ENCODE measurements around the gene RPGRIP1.
"Not testable (repeated sequence)": the region's sequence is repeated elsewhere in the genome, so short reads cannot be mapped to it uniquely, and the experiment has no call there.

The RPGRIP1 gene

GRCh38 chr14:21279783-21280182 is at the start of gene RPGRIP1:
RPGRIP1 (plus strand) TSS chr14:21280083; CDS start chr14:21287977, 7,894 bp downstream.
- DNase-seq (ENCODE audit: low read depth in 2 of 2): no peak

- no peak for DNase-seq (ENCODE audit: low read depth in 2 of 2)
Measured at GRCh38 chr14:21231020-21231652, 48.7 kb upstream of the RPGRIP1 start.

GRCh38 chr14:21233457-21234076 is 46.3 kb upstream of the RPGRIP1 start:
- no peak for DNase-seq (ENCODE audit: low read depth in 2 of 2)

- no peak for DNase-seq (ENCODE audit: low read depth in 2 of 2)
Measured at GRCh38 chr14:21234112-21234511, 45.8 kb upstream of the RPGRIP1 start.

GRCh38 chr14:21236948-21237797 is 42.7 kb upstream of the RPGRIP1 start:
- no peak for DNase-seq (ENCODE audit: low read depth in 2 of 2)

DNA sequence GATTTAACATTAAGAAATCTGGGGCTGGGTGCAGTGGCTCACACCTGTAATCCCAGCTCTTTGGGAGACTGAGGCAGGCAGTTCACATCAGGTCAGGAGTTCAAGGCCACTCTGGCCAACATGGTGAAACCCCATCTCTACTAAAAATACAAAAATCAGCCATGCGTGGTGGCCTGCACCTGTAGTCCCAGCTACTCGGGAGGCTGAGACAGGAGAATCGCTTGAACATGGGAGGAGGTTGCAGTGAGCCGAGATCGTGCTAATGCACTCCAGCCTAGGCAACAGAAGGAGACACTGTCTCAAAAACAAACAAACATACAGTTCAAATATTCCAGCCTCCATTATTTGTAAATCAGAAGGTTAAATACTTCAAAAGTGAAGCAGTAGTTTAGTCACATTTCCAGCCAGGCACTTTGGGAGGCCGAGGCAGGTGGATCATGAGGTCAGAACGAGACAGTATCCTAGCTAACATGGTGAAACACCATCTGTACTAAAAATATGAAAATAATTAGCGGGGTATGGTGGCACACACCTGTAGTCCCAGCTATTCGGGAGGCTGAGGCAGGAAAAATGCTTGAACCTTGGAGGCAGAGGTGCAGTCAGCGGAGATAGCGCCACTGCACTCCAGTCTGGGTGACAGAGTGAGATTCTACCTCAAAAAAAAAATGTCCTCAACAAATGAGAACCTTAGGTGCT is 40.9 kb upstream of the RPGRIP1 start:
- DNase-seq (ENCODE audit: low read depth in 2 of 2): no peak

GRCh38 chr14:21240417-21240816 is 39.5 kb upstream of the RPGRIP1 start:
- no peak for DNase-seq (ENCODE audit: low read depth in 2 of 2)

DNA sequence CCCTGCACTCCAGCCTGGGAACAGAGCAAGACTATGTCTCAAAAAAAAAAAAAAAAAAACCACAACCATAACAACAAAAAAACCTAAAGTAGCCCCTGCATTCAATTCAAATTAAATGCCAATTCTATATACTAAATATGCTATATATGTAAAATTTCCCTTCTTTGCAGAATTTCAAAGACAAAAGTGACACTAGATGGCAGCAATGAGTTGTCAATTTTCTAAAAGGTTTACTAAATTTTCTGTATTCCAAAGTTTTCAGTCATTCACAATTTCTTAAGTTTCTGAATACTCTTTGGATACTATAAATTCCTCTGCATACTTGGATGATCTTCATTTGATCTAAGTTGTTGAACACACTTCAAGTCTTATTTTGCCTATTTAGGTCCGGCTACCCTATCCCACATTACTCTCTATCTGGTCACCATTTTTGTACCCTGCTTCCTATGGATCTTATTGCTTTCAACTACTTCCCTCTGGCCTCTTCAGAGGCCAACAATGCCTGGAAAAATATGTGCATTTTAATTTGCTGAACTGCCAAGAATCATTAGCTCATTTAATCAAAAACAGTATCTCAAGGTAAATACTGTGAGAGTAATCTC is 38.6 kb upstream of the RPGRIP1 start:
- no peak for DNase-seq (ENCODE audit: low read depth in 2 of 2)

DNA sequence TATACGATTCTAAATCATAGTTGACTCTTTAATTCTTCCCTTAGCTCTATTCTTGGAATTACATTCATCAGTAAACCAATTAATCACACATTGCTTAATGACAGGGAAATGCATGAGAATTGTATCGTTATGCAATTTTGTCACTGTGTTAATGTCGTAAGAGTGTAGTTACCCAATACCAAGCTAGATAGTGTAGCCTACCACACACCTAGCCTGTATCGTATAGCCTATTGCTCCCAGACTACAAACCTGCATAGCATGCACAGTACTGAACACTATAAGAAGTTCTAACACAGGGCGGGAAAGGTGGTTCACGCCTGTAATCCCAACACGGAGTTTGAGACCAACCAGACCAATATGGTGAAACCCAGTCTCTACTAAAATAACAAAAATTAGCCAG is 35.3 kb upstream of the RPGRIP1 start:
- no peak for DNase-seq (ENCODE audit: low read depth in 2 of 2)

GRCh38 chr14:21245813-21246212 is 34.1 kb upstream of the RPGRIP1 start:
- no peak for DNase-seq (ENCODE audit: low read depth in 2 of 2)

DNA sequence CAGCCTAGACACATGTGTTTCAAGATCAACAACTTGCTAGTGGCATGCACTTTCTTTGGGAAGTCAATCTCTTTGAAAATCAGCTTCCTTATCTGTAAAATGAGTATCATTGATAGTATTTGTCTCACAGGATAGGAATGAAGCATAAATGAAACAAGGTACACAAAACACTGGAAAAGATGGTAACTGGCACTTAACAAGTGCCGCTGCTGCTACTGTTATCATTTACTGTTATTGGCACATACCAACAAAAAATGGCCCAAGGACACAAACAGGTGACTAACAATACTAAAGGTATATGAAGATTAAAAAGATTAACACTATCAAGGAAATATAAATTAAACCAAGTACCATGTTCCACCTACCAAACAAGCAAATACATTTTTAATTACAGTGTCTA is 31.5 kb upstream of the RPGRIP1 start:
- DNase-seq (ENCODE audit: low read depth in 2 of 2): no peak

GRCh38 chr14:21248739-21249411 is 31.0 kb upstream of the RPGRIP1 start:
- no peak for DNase-seq (ENCODE audit: low read depth in 2 of 2)

DNA sequence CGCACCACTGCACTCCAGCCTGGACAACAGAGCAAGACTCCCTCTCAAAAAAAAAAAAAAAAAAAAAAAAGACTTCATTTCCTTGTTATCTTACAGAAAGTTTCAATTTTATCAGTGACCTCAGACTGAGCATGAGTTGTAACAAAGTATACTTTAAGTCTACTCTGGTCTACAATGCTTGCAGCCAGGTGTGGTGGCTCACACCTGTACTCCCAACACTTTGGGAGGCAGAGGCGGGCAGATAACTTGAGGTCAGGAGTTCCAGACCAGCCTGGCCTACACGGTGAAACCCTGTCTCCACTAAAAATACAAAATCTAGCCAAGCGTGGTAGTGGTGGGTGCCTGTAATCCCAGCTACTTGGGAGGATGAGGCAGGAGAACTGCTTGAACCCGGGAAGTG is 28.7 kb upstream of the RPGRIP1 start:
- no peak for DNase-seq (ENCODE audit: low read depth in 2 of 2)

DNA sequence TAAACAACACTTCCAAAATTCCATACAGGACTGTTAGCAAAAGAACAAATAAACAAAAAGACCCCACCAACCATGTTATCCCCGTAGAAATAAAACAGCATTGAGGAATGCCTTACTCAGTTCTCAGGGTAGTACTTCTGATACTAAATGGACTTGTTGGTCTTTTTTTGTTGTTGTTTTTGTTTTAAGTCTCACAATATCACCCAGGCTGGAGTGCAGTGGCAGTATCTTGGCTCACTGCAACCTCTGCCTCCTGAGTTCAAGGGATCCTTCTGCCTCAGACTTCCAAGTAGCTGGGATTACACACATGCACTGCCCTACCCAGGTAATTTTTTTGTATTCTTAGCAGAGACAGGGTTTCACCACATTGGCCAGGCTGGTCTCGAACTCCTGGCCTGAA is 27.7 kb upstream of the RPGRIP1 start:
- no peak for DNase-seq (ENCODE audit: low read depth in 2 of 2)

DNA sequence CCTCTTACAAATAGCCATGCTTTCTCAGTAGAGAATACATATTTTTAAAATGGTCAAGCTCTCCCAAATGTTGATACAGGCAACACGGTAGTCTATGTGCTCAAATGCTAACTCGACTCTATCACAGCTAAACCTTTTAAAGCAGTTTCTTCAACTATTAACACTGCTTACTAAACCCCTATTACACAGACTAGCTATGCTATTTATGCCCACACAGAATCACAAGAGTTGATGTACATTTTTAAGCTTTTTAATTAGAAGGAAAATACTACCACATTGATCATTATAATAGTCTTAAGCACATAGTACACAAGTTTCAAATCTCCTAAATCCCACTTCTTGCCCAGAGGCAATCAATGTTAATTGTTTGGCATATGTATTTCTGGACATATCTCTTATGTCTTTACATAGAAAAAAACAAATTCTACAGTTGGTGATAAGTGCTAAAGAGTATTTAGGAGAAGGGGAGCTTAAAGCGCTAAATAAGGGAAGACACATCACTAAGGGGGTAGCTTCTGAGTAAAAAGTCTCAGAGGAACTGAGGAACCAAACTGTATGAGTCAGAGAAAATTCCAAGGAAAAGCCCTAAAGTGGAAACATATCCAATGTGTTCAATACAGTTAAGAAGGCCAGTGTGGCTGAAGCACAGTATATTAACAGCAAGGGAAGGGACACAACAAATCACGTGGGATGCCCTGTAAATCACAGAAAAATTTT is 24.3 kb upstream of the RPGRIP1 start:
- no peak for DNase-seq (ENCODE audit: low read depth in 2 of 2)

GRCh38 chr14:21256102-21256447 is 23.8 kb upstream of the RPGRIP1 start:
- not testable (repeated sequence) for DNase-seq (ENCODE audit: low read depth in 2 of 2)

- DNase-seq (ENCODE audit: low read depth in 2 of 2): no peak
Measured at GRCh38 chr14:21256539-21257393, 23.1 kb upstream of the RPGRIP1 start.

DNA sequence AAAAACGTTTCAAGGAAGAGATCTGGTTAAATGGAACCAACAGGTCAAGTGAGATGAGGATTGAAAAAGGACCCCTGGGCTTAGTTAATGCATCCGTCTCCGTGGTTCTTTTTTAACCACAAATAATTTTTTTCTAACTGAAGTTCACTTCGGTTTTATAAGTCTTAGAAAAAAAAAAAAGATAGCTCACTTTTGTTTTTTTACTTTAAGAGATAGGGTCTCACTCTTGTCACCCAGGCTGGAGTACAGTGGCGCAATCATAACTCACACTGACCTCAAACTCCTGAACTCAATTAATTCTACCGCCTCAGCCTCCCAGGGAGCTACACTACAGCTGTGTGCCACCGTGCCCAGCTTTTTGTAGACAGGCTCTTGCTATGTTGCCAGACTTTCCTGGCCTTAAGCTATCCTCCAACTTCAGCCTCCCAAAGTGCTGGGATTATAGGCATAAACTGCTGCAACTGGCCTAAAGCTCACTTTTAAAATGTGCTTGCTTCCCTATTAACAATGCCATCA is 22.4 kb upstream of the RPGRIP1 start:
- no peak for DNase-seq (ENCODE audit: low read depth in 2 of 2)

Data from stimulated activated CD4-positive, alpha-beta T cell treated with anti-CD3 and anti-CD28 coated beads, Interleukin-12 subunit alpha, Interleukin-12 subunit beta, amount 100 ng/mL, for 24 hours (primary cell).